Measurements from ENCODE around the gene CHRM3.

Gene CHRM3

GRCh38 chr1:239417221-239417620 lies 30.9 kb downstream of the CHRM3 start:
- no peak for DNase-seq

- no peak for DNase-seq
These were observed 31.7 kb downstream of the CHRM3 start for GRCh38 chr1:239417986-239418640.

- DNase-seq = no peak
These were observed 32.3 kb downstream of the CHRM3 start for GRCh38 chr1:239418681-239419080.

GRCh38 chr1:239421811-239422210 lies 35.4 kb downstream of the CHRM3 start:
- no peak for DNase-seq

- no peak for DNase-seq
These were observed 36.5 kb downstream of the CHRM3 start for GRCh38 chr1:239422818-239423217.

GRCh38 chr1:239426821-239427475 lies 40.6 kb downstream of the CHRM3 start:
- no peak for DNase-seq

- no peak for DNase-seq
These were observed 41.3 kb downstream of the CHRM3 start for GRCh38 chr1:239427712-239428111.

GRCh38 chr1:239428120-239428710 lies 41.8 kb downstream of the CHRM3 start:
- DNase-seq = no peak

- no peak for DNase-seq
These were observed 42.8 kb downstream of the CHRM3 start for GRCh38 chr1:239429163-239429562.

GRCh38 chr1:239432255-239432654 lies 45.9 kb downstream of the CHRM3 start:
- DNase-seq = no peak

- DNase-seq = no peak
These were observed 47.8 kb downstream of the CHRM3 start for GRCh38 chr1:239434181-239434580.

All from activated CD4-positive, alpha-beta T cell treated with anti-CD3 and anti-CD28 coated beads for 4 hours (primary cell).